Activated naive CD4-positive, alpha-beta T cell (primary cell): ENCODE results near the gene DHFR.
"Not testable (repeated sequence)": the region's sequence is repeated elsewhere in the genome, so short reads cannot be mapped to it uniquely, and the experiment has no call there.

ENCODE experiments used
- DNase-seq, 4 experiments: peaks; one replicate each; lab custom pipeline; 2025; lab: John Stamatoyannopoulos, UW

Gene DHFR

DNA sequence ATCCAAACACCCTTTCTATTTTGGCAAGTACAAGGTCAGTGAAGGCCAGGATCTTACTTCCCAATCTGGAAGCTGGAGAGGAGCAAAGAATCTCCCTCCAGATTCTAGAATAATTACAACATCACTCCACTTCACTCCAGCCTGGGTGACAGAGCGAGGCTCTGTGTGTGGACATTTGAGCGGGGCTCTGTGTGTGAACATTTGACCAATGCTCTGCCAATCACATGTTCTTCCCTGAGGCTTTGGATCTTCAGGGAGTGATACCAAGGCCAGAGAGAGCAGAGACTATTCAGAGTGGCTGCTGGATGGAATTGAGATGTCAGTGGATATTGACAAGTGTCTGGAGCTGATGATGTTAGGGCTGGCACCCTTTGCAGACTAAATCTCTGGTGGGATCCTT is 60.0 kb downstream of the DHFR start:
- no peak for DNase-seq

DNA sequence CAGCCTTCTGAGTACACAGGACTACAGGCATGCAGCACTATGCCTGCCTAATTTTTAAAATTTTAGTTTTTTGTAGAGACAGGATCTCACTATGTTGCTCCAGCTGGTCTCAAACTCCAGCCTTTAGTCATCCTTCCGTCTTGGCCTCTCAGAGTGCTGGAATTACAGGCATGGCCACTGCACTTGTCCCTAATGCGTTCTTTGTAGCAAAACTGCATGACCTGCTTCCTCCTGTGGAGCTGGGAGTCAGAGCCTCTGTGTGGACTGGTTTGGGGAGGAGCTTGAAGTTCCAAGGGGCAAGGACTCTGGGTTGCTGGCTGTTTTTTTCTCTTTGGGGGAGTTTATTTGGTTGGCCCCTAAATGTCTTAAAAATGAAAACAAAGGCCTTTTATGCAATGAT is 62.0 kb downstream of the DHFR start:
- DNase-seq, result no peak

DNA sequence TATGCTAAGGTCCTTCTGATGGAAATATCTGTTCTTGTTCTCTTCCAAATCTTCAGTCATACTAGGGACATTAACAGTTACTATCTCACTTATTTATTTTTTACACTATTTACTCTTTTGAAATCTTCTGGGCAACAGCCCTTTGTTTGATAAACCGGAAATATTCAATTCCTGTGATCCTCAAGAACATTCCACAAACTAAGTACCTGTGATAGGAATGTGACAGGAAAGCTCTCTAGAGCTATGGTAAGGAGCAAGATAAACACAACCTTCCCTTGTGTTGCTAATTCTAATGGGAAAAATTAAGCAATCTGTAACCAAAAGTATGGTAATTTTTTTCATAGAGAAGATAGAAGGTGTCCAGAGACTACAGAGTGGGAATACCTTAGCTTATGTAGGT is 62.7 kb downstream of the DHFR start:
- no peak for DNase-seq

DNA sequence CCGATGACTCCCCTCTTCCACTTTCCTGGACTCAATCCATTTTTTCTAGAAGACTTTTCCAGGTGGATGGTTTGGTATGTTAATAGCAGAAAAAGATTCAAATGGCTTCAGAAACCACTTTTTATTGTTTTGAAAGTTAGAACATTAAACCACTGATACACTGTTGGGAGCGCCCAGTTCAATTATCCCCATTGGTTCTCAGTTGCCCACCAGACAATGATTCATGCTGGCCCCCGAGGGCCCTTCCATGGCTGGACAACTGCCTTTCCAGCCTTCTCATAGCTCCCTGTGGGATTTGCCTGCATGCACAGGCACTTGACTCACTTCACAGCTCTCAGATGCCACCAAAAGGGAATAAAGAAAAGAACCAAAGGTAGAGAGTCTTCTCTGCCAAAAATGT is 63.4 kb downstream of the DHFR start:
- no peak for DNase-seq

DNA sequence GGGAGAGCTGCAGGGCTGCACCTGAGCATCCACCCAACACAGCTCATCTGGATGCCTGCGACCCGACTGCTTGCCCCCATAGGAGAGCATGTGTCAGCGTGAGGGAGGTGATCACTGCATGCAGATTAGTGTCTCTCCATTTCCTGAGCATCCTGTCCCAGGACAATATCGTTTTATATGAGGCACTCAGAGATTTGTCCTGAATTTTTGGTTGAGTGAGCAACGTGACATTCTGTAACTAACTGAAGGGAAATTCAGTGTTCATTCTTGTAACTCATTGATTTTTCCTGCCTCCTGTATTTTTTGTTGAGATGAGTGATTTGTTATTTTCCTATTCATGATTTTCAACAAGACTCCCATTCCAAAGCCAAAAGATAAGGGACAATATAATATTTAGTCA is 64.0 kb downstream of the DHFR start:
- DNase-seq, result no peak

DNA sequence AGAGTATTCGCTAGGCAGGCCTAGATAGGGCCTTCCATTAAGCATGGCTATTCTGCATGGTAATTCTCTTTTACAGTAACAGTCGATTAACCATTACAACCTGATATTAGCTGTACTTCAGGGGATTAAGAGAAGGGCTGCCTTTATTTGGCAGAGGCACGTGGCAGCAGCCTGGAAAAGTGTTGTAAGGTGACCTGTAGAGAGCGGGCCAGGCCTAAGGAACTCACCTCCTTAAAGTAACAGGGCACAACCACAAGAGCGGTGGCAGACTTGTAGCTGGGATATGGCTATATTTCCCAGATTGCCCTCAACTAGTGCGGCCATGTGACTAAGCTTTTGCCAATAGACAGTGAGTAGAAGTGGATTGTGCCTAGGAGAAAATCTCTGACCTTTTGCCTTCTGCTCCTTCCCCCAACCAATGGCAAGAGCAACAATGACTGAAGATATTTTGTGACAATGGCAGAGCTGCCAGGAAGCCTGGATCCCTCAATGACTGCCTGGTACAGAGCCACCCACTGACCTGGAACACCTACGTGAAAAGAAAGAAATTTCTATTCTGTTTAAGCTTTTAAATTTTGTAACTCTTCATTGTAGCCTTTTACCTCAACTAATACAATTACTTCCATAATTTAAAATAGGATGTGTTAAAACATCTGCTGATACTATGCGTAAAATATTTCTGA is 65.8 kb downstream of the DHFR start:
- no peak for DNase-seq

DNA sequence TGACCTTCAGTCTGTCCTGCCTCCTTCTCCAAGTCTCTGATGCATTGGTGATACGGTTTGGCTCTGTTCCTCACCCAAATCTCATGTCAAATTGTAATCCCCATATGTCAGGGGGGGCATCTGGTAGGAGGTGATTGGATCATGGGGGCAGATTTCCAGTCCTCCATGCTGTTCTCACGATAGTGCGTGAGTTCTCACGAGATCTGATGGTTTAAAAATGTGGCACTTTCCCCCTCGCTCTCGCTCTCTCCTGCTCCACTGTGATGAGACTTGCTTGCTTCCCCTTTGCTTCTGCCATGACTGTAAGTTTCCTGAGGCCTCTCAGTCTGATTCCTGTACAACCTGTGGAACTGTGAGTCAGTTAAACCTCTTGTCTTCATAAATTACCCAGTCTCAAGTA is 70.0 kb downstream of the DHFR start:
- no peak for DNase-seq

DNA sequence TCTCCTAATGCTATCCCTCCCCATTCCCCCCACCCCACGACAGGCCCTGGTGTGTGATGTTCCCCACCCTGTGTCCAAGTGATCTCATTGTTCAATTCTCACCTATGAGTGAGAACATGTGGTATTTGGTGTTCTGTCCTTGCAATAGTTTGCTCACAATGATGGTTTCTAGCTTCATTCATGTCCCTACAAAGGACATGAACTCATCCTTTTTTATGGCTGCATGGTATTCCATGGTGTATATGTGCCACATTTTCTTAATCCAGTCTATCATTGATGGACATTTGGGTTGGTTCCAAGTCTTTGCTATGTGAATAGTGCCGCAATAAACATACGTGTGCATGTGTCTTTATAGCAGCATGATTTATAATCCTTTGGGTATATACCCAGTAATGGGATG is 74.5 kb downstream of the DHFR start:
- not testable (repeated sequence) for DNase-seq

DNA sequence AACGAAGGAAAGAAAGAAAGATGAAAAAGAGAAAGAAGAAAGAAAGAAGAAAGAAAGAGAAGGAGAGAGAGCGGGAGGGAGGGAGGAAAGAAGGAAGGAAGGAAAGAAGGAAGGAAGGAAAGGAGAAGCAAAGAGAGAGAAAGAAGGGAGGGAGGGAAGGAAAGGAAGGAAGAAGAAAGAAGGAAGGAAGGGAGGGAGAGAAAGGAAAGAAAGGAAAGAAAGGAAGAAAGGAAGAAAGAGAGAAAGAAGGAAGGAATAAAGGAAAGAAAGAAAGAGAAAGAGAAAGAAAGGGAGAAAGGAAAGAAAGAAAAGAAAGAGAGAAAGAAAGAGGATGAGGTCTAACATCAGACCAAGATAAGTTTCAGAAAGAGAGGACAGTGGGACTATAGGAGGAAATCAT is 75.7 kb downstream of the DHFR start:
- no peak for DNase-seq

DNA sequence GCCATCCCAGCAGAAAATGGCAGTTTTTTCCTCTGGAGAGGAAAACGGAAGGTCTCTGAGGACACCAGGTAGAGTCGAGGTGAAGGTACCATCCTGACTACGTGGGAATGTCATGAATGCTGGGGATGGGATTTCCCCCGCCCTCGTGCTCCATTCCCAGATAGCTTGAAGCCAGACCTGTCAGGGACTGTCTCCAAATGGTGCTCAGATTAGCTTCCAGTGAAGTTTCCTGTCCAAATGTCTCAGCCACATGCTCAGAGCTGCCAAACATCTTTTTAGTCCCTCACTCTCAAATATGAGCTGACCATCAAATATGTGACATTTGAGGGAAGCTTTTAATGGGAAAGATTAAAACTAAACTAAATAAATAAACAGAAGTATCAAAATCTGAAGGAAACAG is 77.1 kb downstream of the DHFR start:
- DNase-seq, result no peak

DNA sequence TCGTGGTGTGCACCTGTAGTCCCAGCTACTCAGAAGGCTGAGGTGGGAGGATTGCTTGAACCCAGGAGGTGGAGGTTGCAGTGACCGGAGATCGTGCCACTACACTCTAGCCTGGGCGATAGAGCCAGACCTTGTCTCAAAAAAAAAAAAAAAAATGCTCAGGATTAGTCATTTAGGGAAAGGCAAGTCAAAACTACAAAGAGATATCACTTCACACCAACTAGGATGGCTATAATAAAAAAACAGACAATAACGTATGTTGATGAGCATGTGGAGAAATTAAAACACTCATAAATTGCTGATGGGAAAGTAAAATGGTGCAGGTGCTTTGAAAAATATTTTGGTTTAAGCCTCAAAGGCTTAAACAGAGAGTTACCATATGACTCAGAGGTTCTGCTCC is 78.4 kb downstream of the DHFR start:
- no peak for DNase-seq
